ENCODE data around the gene TENT4A. TPM values are rescaled to one million over a fixed set of nuclear protein-coding genes. Genes with fewer than 3 reads are reported as not detected.

TENT4A gene
- total and polyA plus RNA-seq, 12 donors: 4.2 to 13.7 (median 11.3) TPM

DNA sequence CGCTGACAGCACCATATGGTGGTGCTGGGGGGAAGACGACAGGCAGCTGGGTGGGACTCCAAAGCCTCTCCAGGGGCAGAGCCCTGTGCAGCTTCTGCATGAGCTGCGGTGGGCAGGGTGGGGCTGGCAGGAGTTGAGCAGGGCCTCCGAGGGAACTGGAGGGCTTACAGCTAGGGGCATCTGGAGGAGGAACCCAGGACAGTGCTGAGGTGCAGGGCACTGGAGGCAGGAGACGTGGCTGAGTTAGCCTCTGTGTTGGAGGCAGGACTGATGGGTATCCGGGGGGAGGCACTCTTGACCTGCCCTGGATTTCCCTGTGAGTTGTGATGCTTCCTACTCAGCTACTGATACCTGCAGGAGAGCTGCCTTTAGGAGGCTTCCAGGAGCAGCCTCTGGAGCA is 45.0 kb downstream of the TENT4A start:
- 91 to 94% methylated on average over 6 of the region's 6 CpGs for WGBS, 2 donors
- ATAC-seq: peak in 1 of 8 donors; percentile 10
- peaks cover 0 to 6% (median 0%) of the 10 kb centered on the region in 9 donors for H3K4me1 ChIP-seq
- H3K4me3 ChIP-seq: no peak overlapping the region
- no peaks in the 10 kb centered on the region for H3K27me3 ChIP-seq
- intact Hi-C loops (cut with DNase I): no loop called here
- TF ChIP-seq CTCF (IDR thresholded peaks at IDR 0.05): no peak
- H3K27ac ChIP-seq: no peak overlapping the region
- H3K36me3 ChIP-seq: peaks cover 0 to 58% (median 34%) of the 10 kb centered on the region in 9 donors
- no peak for DNase-seq
- H3K9me3 ChIP-seq: peaks cover 0 to 6% (median 0%) of the 10 kb centered on the region in 11 donors

DNA sequence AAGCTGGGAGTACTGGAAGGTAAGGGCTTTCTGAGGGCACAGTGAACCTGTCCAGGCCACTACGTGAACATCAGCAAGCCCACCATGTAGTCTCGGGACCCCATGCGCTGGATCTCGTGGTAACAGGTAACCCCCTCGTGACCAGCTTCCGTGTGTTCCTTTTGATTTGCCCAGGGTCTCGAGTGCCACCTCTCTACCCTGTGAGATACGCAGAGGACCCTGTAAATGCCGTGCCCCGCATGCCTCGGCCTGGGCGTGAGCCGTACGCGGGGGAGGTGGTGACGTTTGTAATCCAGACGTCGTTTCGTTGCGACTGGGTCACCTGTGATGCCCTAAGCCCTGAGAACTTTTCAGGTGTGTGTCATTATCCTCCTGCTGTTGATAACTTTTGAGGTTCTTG is 45.5 kb downstream of the TENT4A start:
- Histone ChIP-seq H3K9me3 (peaks cover 0 to 6% (median 0%) of the 10 kb centered on the region in 11 donors), H3K36me3 (peaks cover 0 to 54% (median 31%) of the 10 kb centered on the region in 9 donors), H3K27ac (no peak overlapping the region), H3K4me1 (peaks cover 0 to 6% (median 0%) of the 10 kb centered on the region in 9 donors), H3K27me3 (no peaks in the 10 kb centered on the region), H3K4me3 (no peak overlapping the region)
- no peak for TF ChIP-seq CTCF (IDR thresholded peaks at IDR 0.05)
- intact Hi-C loops (cut with DNase I): no loop called here
- DNase-seq: no peak
- WGBS, 2 donors: 95 to 97% methylated on average over 20 of the region's 20 CpGs
- ATAC-seq: no peak

GRCh38 chr5:6759401-6759800 is 46.2 kb downstream of the TENT4A start:
- intact Hi-C loops (cut with DNase I): no loop called here
- peaks cover 0 to 6% (median 0%) of the 10 kb centered on the region in 11 donors for H3K9me3 ChIP-seq
- no peak for DNase-seq
- peak in 2 of 8 donors; percentile 17 to 36 for ATAC-seq
- H3K27ac ChIP-seq: no peak overlapping the region
- H3K36me3 ChIP-seq: peaks cover 0 to 47% (median 31%) of the 10 kb centered on the region in 9 donors
- no peak for TF ChIP-seq CTCF (IDR thresholded peaks at IDR 0.05)
- H3K27me3 ChIP-seq: no peaks in the 10 kb centered on the region
- 62 to 66% methylated on average over 9 of the region's 9 CpGs for WGBS, 2 donors
- H3K4me1 ChIP-seq: peaks cover 0 to 6% (median 0%) of the 10 kb centered on the region in 9 donors
- H3K4me3 ChIP-seq: no peak overlapping the region

- 76 to 79% methylated on average over 5 of the region's 5 CpGs for WGBS, 2 donors
- ATAC-seq (no peak), DNase-seq (no peak)
- no peak for TF ChIP-seq CTCF (IDR thresholded peaks at IDR 0.05)
- intact Hi-C loops (cut with DNase I): loop anchor here in 5 of 10 donors (10.0 kb wide), 2 partner anchors 635 to 985 kb away; partner anchors contain the start of gene ADCY2 (in 2 of the 5)
- H3K27me3 ChIP-seq: no peaks in the 10 kb centered on the region
- peaks cover 0 to 6% (median 0%) of the 10 kb centered on the region in 9 donors for H3K4me1 ChIP-seq
- H3K9me3 ChIP-seq: peaks cover 0 to 6% (median 0%) of the 10 kb centered on the region in 11 donors
- H3K36me3 ChIP-seq: peaks cover 0 to 41% (median 25%) of the 10 kb centered on the region in 9 donors
- no peak overlapping the region for H3K27ac ChIP-seq
- no peak overlapping the region for H3K4me3 ChIP-seq
Observed at GRCh38 chr5:6759983-6760382, 46.8 kb downstream of the TENT4A start.

Measured in heart right ventricle (tissue), 16 donors.